PC-9 (cell line): ENCODE data around the gene SSR2.

ENCODE experiments used
- CTCF ChIP-seq: fragments of 200-600 bp; sonication (generic); conservative IDR thresholded peaks from 2 replicates; pipeline ENCODE4 v1.6.1; 2017; ENCODE audit warnings: mixed run types, antibody characterized with exemption, mild to moderate bottlenecking, moderate library complexity
- EZH2 ChIP-seq: fragments of 200-600 bp; sonication (generic); IDR thresholded peaks from 2 replicates; pipeline ENCODE4 v1.8.0; 2017; ENCODE audit warnings: antibody characterized with exemption, low read depth

DNA sequence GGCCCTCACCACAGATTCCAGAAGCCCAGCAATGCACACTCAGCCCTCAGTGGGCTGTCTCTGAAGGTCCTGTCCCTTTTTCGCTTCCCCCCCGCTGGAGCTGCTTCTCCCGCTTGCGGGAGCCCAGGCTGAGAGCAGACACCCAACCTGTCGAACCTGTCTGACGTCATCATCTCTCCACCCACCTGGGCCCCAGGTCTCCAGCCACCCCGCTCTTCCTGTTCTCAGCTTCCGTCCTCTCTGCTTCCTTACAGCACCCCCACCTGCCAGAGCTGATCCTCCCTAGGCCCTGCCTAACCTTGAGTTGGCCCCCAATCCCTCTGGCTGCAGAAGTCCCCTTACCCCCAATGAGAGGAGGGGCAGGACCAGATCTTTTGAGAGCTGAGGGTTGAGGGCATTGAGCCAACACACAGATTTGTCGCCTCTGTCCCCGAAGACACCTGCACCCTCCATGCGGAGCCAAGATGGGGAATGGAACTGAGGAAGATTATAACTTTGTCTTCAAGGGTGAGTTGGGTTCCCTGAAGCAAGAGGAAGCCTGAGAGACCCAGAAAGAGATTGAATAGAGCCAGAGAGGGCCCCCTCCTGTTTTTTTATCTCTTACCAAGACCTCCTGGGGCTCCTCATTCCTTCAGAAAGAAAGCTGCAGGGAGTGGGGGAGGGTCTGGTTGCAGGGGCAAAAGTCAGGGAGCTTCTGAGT is 40.3 kb upstream of the SSR2 start, which contains the start of gene RAB25:
- TF ChIP-seq CTCF (no peak), EZH2 (no peak)
